HG03520 (cell line): ENCODE data around the gene DNAJC17.

Experiments
- ATAC-seq: cut with Tn5 transposase; IDR thresholded peaks from one replicate; pipeline ENCODE4 v1.9.1; 2021; ENCODE audit warnings: mild to moderate bottlenecking, moderate library complexity; ENCODE audit not compliant: unreplicated experiment

The DNAJC17 gene

DNA sequence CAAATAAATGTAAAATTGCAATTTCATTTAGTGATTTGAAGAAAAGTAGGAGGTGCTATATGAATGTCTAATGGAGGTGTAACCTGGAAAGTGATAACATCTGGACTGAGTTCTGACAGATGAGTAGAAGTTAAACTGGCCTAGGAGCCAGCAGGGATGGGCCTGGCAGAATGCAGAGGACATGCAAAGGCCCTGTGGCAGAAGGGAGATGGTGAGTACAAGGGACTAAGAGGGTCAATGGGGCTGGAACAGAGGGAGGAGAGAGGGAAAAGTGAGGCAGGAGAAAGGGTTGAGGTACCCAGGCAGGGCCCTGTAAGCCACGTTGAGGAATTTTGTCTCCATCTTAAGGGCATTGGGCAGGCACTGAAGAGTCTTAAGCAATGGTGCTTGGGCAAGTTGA, 24.6 kb upstream of the DNAJC17 start:
- ATAC-seq: no peak

DNA sequence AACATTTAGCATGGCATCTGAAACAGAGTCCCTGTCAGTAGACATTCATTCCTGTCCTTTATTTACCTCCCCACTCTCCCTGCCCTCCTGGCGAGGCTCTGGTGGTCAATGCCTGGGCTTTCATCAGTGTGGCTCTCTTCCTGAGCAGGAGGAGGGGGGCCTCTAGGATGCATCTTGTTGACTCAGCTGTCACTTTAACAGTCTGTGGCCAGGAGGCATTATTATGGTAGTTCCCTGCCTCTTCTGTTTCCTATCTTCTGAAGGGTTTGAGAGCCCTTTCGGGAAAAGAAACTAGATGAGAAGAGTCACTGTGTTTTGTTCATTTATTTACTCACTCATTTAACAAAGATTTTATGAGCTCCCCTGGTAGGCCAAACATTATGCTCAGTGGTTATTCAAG, 23.6 kb upstream of the DNAJC17 start:
- ATAC-seq: no peak

DNA sequence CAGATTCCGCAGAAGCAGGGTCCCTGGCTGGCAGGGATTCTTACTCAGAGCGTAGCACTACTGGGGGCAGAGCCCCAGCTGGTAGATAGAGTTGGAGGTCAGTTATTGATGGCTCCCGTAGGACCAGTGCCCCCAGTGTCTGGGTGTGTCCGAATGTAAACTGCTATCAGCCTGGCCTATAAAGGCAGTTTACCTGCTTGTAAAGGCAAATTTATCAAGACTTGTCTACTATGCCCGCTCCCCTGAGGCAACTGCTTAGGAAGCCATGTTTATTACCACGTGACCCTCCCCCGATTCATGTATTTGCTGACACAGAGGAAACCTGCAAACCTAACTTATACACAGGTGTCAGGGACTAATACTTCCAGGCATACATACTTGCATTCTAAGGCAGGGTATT, 21.8 kb upstream of the DNAJC17 start:
- no peak for ATAC-seq

DNA sequence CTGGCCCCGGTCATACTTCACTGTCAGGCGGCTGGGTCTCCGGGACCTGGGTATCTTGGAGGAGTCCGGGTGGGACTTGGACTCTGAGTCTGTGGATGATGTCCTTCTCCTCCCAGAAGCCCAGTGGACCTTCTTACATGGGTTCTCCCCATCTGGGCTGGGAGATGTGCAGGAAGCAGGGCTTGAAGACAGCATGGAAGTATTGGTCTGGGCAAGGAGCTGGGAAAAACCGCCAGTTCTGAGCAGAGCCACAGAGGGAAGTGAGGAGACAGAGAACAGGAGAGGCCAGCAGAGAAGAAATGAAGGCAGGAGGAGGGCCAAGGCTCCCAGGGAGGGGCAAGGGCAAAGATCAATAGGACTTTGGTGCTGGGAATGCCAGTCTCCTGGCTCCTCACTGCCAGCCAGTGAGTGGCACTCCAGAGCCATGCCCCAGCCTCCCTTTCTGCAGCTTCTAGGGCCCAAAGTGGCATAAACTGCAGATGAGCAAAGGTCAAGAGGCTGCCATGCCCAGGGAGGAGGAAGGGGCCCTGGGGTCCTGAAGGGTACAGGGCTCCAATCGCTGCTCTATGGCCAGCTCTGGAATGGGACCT, 21.3 kb upstream of the DNAJC17 start, which contains the start of gene PPP1R14D:
PPP1R14D (minus strand) TSS at position 262 of the 590 bp plus-strand sequence; CDS start at position 195, 67 bp downstream.
- no peak for ATAC-seq

DNA sequence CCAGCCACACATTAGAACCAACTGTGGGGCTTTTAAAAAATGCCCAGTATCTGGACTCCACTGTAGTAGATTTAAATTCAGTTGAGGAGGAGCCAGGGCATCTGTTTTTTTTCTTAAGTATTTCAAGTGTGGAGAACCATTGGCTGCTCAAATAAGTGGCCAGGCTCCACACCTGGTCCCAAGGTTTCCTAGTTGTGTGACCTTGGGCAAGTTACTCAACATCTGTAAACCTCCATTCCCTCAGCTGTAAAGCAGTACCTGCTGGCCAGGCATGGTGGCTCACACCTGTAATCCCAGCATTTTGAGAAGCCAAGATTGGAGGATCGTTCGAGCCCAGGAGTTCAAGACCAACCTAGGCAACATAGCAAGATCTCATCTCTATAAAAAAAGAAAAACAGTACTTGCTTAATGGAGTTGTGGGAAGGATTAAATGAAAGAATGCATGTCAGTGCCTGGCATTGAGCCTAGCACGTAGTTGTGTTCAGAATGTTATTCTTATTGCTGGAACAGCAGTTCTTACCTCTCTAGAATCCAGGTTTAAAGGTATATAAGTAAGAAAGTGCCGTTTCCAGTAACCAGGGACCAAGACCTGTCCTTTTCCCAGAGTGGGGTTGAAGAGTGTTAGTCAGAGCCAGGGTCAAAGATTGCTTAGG, 19.3 kb upstream of the DNAJC17 start:
- ATAC-seq: no peak

DNA sequence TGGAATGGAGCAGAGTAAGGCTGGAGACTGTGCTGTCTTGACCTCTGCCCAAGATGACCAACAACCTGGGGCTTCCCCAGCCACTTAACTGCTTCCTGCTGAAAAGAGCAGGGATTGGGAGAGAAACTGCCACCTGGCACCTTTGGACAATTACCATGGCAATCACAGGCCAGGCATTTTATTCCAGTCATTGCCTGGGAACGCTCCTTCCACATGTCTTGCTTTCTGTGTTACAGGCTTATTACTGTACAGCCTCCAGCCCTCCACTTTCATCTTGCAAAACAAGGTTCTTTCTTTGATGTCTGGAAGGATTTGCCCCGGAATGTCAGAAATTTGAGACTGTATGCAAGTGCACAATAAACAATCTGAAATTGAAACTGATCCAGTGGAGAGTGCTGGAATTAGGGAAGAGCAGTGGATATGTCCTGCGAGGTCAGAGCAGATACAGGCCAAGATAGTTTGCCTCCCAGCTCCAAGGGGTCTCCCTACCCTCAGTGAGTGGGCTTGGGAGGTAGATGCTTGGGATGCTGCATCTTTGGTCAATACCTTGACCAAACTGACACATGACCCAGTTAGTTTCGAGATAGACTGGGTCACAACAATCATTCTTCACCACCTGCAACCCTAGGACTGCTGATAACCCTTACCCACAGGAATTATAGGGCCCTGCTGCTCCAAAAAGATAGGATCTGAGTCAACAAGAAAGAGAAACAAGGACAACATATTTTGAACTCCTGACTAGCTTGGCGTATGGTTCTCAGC, 18.6 kb upstream of the DNAJC17 start:
- no peak for ATAC-seq

DNA sequence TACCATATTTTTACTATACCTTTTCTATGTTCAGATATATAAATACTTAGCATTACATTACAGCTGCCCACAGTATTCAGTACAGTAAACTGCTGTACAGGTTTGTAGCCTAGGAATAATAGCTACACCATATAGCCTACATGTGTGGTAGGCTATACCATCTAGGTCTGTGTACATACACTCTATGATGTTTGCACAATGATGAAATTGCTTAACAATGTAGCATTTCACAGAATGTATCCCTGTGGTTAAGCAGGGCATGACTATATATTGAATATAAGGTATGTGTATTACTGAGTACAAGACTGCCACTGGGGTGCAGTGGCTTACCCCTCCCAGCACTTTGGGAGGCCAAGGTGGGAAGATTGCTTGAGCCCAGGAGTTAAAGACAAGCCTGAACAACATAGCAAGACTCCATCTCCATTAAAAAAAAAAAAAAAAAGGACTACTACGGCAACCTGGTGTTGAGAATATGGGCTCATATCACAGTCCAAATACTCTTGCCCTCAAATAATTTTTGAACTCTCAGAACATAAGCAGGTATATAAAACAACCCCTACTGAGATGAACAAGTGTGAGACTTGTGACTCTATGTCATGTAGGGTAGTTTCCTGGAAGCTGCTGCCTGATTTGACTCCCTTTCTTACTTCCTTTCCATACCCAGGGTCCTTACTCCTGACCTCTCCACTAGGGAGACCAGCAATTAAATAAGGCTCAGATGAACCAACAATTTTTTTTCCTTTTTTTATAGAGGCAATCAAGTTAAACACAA, 16.5 kb upstream of the DNAJC17 start:
- ATAC-seq: no peak

DNA sequence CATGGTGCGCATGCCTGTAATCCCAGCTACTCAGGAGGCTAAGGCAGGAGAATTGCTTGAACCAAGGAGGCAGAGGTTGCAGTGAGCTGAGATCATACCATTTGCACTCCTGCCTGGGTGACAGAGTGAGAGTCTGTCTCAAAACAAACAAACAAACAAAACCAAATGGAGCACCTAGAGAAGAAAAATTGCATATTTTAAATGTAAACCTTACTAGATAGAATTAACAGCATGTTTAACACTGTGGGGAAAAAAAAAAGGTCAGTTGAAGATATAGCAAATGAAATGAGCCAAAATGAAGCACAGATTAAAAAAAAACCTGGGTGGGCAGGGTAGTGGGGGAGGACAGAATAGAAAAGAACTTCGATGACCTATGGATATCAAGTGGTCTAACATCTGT, 13.9 kb upstream of the DNAJC17 start:
- ATAC-seq: no peak

DNA sequence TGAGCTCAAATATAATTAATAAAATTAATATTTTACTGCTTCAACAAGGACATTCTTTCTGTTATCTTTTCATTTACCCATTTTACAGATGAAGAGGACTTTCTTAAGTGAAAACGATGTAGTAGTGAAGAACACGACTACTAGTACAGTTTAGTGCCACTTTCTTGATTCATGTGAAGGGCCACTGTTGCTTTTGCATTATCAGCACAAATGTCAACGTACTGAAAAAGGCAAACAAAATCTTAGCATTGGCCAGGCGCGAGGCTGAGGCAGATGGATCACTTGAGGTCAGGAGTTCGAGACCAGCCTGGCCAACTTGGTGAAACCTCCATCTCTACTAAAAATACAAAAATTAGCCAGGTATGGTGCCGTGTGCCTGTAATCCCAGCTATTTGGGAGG, 11.8 kb upstream of the DNAJC17 start:
- no peak for ATAC-seq

DNA sequence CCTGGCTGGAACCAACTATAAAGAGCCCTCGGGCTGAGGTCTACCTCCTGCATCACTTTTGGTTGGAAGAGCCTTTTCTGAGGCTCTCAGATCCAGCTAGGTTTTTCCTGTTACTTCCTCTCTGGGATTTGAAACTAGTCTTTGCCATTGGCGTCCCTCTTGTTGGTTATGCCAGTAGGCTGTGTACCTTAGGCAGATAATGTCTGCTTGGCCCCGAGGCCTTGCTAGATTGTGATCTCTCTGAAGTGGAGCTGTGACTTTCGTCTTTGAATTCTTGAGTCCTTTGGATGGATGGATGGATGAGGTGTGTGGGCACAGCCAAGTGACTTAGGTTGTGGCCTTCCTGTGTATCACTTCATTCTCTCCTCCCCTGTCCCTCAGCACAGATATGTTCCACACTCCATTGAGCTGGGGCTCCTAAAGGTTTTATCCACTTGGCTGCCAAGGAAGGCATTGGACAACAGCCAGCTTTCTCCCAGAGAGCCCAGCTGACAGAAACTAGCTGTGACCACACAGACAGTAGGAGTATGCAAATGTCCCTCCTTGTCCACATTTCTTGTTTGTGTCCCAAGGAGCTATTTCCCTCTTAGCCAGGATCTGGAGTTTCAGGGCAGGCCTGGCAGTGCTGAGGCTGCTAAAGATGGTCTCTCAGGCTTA, 7.9 kb upstream of the DNAJC17 start:
- no peak for ATAC-seq

DNA sequence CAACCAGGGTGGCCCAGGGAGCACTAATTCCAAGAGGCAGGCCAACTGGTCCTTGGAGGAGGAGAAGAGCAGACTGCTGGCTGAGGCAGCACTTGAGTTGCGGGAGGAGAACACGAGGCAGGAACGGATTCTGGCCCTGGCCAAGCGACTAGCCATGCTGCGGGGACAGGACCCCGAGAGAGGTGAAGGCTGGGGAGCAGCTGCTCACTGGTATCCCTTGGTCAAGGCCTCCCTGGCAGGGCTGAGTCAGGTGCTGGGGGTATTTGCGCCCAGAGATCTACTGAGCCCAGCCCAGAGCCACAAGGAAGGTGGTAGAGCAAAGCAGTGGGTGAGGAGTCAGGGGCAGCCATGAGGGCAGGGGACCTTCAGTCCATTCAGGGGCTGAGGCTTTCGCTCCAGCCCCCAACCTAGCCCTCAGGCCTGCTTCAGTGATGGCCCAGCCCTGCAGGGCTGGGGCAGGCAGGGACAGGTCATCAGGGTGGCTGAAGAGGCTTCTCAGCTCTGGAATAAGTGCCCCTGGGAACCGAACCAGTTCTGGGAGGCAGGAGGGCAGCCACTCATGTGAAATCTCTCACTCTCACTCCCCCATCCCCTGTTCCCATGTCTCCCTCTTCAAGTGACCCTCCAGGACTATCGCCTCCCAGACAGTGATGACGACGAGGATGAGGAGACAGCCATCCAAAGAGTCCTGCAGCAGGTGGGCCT, 5.6 kb upstream of the DNAJC17 start:
- no peak for ATAC-seq

DNA sequence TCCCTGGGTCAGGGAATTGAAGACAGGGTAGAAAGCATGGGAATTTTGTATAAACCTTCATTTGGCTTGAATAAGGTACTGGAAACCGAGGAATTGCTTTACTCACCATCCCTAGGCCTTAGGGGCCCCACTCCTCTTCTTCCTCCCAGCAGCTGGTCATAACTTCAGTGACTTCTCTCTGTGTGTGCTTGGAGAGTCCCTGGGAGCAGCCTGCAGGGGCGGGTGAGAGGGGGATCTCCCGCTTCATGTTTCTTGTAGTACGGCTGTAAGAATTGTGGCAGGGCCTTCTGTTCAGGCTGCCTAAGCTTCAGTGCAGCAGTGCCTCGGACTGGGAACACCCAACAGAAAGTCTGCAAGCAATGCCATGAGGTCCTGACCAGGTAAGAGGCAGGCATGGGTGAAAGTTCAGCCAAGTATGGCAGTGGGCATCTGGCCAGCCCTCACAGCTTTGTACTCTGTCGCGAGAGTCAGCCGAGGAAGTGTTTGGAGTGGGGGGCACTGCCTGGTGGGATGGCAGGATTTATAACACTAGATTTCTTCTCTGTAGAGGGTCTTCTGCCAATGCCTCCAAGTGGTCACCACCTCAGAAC, 1.7 kb upstream of the DNAJC17 start:
- ATAC-seq: no peak

DNA sequence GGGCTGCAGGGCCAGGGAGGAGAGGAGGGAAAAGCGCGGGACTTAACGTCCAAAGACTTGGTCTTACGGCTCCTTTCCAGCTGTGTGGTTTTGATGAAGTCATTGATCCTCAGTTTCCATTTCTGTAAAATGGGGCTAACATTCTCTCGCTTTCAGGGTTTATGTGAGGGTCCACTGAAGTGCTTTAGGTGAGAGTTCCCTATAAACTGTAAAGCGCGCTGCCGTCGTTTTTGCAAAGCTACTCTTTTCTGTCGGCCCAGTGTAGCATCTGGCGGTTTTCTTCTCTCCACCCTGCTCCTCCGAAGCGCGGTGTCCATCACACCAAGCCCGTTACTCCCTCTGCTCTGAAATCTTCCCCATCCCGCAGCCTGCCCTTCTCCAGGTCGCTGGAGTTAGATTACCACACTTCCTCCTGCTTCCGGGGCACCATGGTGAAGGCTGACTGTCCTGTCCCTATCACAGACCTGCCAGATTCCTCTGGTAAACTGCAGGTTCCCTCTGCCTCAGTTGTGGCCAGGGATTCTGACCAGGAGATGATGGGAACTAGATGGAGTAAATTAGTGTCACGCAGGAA, 702 bp upstream of the DNAJC17 start:
- no peak for ATAC-seq

DNA sequence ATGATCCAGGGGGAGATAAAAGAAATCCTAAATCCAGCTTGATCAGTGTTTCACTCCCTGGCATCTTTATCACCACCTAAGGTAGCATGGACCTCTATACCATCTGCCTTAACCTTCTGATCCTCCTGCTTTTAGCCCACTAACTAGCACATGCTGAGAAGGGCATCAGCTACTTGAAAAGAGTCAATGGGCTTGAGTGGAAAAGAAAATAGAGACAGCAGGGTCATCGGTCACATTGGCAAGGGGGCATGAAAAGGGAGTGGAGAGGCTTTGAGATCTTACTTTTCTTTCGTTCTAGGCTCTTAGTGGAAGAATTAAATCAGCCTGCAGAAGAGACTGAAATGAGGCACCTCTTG, 623 bp downstream of the DNAJC17 start:
- no peak for ATAC-seq

DNA sequence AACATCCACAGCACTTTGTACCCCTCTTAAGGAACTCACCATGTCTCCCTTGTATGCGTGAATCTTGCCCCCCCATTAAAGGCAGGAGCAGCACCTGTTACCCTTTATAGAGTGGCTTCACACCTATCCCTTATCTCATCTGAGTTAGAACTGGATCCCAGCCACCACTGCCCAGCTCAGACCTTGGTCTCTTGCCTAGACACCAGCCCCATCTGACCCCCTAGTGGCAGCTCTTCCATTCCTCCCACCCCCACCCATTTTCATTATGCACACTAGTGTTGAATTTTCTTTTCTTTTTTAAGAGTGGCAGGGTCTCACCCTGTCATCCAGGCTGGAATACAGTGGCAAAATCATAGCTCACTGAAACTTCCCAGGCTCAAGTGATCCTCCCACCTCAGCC, 3.6 kb downstream of the DNAJC17 start:
- ATAC-seq: no peak

DNA sequence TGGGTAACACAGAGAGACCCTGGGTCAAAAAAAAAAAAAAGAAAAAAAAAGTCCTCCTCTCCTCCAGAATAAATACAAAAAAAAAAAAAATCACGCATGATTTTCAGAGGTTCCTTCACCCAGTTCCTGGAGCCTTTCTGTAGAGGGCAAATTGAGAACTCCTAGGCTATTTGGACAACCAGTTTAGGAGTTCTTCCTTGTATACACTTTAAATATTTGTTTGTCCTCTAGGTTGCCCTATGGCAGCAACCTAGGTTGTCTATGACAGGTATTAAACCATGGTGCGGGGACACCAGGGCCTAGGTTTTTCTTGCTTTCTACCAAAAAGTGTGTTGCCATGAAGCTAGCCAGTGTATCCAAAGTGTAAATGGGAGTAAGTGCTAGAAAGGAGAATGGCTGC, 4.2 kb downstream of the DNAJC17 start:
- no peak for ATAC-seq

DNA sequence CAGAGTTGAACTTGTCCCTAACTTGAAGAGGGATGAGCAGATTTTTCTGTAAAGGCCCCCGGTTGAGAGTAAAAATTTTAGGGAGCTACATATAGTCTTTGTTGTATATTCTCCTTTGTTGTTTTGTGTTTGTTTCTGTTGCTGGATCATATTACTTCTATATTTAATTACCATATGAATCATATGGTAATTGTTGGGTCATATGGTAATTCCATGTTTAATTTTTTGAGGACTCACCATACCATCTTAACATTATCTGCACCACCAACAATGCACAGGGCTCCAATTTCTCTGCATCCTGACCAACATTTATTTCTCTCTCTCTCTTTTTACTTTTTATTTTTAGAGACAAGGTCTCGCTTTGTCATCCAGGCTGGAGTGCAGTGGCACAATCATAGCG, 7.8 kb downstream of the DNAJC17 start:
- no peak for ATAC-seq

DNA sequence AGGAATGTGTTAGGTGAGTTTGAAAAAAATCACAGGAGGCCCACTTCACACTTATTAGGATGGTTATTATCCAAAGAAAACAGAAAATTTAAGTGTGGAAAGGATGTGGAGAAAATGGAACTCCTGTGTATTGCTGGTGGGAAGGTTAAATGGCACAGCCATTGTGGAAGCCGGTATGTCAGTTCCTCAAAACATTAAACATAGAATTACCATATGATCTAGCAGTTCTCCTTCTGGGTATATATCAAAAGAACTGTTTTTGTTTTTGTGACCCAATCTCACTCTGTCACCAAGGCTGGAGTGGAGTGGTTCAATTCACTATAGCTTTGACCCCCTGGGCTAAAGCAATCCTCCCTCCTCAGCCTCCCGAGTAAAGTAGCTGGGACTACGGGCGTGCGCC, 10.8 kb downstream of the DNAJC17 start:
- ATAC-seq: no peak

DNA sequence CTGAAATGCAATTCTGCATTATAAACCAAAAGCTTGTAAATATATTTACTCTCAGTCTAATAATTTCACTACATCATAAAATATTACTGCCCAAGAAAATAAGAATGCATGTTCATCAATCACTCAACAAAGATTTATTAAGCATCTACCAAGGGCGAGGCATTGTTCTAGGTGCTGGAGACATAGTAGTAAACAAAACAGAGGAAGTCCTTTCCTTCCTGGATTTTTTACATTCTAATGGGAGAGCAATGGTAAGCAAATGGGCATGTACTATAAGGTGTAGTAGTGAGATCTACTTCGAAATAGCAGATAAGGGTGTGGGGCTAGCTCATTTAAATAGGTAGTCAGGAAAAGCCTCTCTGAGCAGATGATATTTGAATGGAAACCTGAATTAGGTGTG, 11.2 kb downstream of the DNAJC17 start:
- ATAC-seq: no peak
